Measurements from ENCODE around the gene KRTAP8-1. TPM values are rescaled to one million over a fixed set of nuclear protein-coding genes. Genes with fewer than 3 reads are reported as not detected.

KRTAP8-1 gene
- total and polyA plus RNA-seq, 10 of the 15 experiments (the other 5 are each of a cell fraction or from before 2014, with no cell fraction given) = not detected

DNA sequence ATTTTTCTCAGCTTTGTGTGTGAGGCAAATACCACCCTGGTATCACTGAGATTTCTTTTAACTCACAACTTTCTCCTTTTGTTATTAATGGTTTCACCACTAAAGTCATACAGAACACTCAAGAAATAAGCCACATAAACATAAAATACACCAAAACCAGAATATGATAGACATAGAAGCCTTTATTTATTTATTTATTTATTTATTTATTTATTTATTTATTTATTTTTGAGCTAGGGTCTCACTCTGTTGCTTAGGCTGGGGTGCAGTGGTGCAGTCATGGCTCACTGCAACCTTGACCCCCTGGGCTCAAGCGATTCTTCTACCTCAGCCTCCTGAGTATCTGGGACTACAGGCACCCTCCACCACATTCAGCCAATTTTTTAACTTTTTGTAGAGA, 12.5 kb downstream of the KRTAP8-1 start:
- POLR2A ChIA-PET = no interaction called here
- no peaks in the 10 kb centered on the region for H3K79me2 ChIP-seq (ENCODE audit: control insufficient read depth, insufficient read depth, low read length)
- 0% methylated on average over 1 of the region's 1 CpG for WGBS (ENCODE audit: insufficient coverage, insufficient replicate concordance, low lambda C conversion rate, missing lambda C conversion rate)
- no peak overlapping the region for H3K4me3 ChIP-seq
- no peak overlapping the region for H3K9ac ChIP-seq (ENCODE audit: control insufficient read depth, insufficient read depth, low read length)
- FAIRE-seq (no peak), DNase-seq (ENCODE audit: low read depth, low spot score) (no peak), ATAC-seq (no peak)
- H2AFZ ChIP-seq (ENCODE audit: control insufficient read depth, low read depth, low read length) = no peak overlapping the region
- no peaks in the 10 kb centered on the region for H3K4me1 ChIP-seq (ENCODE audit: control insufficient read depth, insufficient read depth, low read length)
- H3K27ac ChIP-seq (ENCODE audit: control insufficient read depth, insufficient read depth) = no peak overlapping the region
- H3K9me3 ChIP-seq (replicated peaks; ENCODE audit: control insufficient read depth, insufficient read depth, low read length) = no peaks in the 10 kb centered on the region
- no peaks in the 10 kb centered on the region for H3K36me3 ChIP-seq (ENCODE audit: control insufficient read depth in 2 of 2, insufficient read depth in 2 of 2, low read length in 1 of 2)
- intact Hi-C loops (cut with micrococcal nuclease; ENCODE audit: unreplicated experiment) (no loop called here), in situ Hi-C loops (cut with MboI) (no loop called here)
- no peak overlapping the region for H3K4me2 ChIP-seq (ENCODE audit: control insufficient read depth, insufficient read depth)
- CTCF ChIA-PET = no interaction called here
- no peaks in the 10 kb centered on the region for H4K20me1 ChIP-seq (ENCODE audit: control insufficient read depth, insufficient read depth)
- SMC1A ChIA-PET (ENCODE audit: uncharacterized antibody, unreplicated experiment) = no interaction called here
- no TSS peak for BruUV-seq (replicated peaks)
- RAD21 ChIA-PET (ENCODE audit: unreplicated experiment) = no interaction called here
- no peaks in the 10 kb centered on the region for H3K27me3 ChIP-seq (replicated peaks in 1 of 2; ENCODE audit: control insufficient read depth in 2 of 2, insufficient read depth in 2 of 2, low read length in 1 of 2)
- TF ChIP-seq, protein P1, sequence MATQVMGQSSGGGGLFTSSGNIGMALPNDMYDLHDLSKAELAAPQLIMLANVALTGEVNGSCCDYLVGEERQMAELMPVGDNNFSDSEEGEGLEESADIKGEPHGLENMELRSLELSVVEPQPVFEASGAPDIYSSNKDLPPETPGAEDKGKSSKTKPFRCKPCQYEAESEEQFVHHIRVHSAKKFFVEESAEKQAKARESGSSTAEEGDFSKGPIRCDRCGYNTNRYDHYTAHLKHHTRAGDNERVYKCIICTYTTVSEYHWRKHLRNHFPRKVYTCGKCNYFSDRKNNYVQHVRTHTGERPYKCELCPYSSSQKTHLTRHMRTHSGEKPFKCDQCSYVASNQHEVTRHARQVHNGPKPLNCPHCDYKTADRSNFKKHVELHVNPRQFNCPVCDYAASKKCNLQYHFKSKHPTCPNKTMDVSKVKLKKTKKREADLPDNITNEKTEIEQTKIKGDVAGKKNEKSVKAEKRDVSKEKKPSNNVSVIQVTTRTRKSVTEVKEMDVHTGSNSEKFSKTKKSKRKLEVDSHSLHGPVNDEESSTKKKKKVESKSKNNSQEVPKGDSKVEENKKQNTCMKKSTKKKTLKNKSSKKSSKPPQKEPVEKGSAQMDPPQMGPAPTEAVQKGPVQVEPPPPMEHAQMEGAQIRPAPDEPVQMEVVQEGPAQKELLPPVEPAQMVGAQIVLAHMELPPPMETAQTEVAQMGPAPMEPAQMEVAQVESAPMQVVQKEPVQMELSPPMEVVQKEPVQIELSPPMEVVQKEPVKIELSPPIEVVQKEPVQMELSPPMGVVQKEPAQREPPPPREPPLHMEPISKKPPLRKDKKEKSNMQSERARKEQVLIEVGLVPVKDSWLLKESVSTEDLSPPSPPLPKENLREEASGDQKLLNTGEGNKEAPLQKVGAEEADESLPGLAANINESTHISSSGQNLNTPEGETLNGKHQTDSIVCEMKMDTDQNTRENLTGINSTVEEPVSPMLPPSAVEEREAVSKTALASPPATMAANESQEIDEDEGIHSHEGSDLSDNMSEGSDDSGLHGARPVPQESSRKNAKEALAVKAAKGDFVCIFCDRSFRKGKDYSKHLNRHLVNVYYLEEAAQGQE (IDR thresholded peaks at IDR 0.05; ENCODE audit: low read depth, low read length) = no peak
- TF ChIP-seq ATF7 (IDR thresholded peaks at IDR 0.05; ENCODE audit: low read depth) (no peak), STAT3 (IDR thresholded peaks at IDR 0.05; ENCODE audit: low read depth, low read length) (no peak), WRNIP1 (IDR thresholded peaks at IDR 0.05; ENCODE audit: borderline replicate concordance, low read depth, low read length) (no peak), EZH2 (IDR thresholded peaks at IDR 0.05; ENCODE audit: borderline replicate concordance, control insufficient read depth, low read depth, low read length) (no peak), GABPA (IDR thresholded peaks at IDR 0.05; ENCODE audit: low read depth) (no peak), NFYB (IDR thresholded peaks at IDR 0.05; ENCODE audit: insufficient read depth, low read depth, low read length) (no peak), NR2C1 (IDR thresholded peaks at IDR 0.05) (no peak), ZNF384 (IDR thresholded peaks at IDR 0.05; ENCODE audit: borderline replicate concordance, low read depth, low read length) (no peak), SMARCA5 (IDR thresholded peaks at IDR 0.05) (no peak), ZNF207 (IDR thresholded peaks at IDR 0.05; ENCODE audit: borderline replicate concordance) (no peak)
- TF ChIP-seq, protein P2, sequence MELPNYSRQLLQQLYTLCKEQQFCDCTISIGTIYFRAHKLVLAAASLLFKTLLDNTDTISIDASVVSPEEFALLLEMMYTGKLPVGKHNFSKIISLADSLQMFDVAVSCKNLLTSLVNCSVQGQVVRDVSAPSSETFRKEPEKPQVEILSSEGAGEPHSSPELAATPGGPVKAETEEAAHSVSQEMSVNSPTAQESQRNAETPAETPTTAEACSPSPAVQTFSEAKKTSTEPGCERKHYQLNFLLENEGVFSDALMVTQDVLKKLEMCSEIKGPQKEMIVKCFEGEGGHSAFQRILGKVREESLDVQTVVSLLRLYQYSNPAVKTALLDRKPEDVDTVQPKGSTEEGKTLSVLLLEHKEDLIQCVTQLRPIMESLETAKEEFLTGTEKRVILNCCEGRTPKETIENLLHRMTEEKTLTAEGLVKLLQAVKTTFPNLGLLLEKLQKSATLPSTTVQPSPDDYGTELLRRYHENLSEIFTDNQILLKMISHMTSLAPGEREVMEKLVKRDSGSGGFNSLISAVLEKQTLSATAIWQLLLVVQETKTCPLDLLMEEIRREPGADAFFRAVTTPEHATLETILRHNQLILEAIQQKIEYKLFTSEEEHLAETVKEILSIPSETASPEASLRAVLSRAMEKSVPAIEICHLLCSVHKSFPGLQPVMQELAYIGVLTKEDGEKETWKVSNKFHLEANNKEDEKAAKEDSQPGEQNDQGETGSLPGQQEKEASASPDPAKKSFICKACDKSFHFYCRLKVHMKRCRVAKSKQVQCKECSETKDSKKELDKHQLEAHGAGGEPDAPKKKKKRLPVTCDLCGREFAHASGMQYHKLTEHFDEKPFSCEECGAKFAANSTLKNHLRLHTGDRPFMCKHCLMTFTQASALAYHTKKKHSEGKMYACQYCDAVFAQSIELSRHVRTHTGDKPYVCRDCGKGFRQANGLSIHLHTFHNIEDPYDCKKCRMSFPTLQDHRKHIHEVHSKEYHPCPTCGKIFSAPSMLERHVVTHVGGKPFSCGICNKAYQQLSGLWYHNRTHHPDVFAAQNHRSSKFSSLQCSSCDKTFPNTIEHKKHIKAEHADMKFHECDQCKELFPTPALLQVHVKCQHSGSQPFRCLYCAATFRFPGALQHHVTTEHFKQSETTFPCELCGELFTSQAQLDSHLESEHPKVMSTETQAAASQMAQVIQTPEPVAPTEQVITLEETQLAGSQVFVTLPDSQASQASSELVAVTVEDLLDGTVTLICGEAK (IDR thresholded peaks at IDR 0.05; ENCODE audit: borderline replicate concordance) = no peak
- TF ChIP-seq, protein P3, sequence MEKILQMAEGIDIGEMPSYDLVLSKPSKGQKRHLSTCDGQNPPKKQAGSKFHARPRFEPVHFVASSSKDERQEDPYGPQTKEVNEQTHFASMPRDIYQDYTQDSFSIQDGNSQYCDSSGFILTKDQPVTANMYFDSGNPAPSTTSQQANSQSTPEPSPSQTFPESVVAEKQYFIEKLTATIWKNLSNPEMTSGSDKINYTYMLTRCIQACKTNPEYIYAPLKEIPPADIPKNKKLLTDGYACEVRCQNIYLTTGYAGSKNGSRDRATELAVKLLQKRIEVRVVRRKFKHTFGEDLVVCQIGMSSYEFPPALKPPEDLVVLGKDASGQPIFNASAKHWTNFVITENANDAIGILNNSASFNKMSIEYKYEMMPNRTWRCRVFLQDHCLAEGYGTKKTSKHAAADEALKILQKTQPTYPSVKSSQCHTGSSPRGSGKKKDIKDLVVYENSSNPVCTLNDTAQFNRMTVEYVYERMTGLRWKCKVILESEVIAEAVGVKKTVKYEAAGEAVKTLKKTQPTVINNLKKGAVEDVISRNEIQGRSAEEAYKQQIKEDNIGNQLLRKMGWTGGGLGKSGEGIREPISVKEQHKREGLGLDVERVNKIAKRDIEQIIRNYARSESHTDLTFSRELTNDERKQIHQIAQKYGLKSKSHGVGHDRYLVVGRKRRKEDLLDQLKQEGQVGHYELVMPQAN (conservative IDR thresholded peaks at IDR 0.05) = no peak
- TF ChIP-seq, protein P4, sequence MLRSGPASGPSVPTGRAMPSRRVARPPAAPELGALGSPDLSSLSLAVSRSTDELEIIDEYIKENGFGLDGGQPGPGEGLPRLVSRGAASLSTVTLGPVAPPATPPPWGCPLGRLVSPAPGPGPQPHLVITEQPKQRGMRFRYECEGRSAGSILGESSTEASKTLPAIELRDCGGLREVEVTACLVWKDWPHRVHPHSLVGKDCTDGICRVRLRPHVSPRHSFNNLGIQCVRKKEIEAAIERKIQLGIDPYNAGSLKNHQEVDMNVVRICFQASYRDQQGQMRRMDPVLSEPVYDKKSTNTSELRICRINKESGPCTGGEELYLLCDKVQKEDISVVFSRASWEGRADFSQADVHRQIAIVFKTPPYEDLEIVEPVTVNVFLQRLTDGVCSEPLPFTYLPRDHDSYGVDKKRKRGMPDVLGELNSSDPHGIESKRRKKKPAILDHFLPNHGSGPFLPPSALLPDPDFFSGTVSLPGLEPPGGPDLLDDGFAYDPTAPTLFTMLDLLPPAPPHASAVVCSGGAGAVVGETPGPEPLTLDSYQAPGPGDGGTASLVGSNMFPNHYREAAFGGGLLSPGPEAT (IDR thresholded peaks at IDR 0.05; ENCODE audit: low read depth) = no peak
